K562 (cell line): ENCODE results near the gene NFKBIB. TPM values are rescaled to one million over a fixed set of nuclear protein-coding genes. Genes with fewer than 3 reads are reported as not detected.
A peak's percentile ranks its signal among the peaks of the same experiment; 100 is the strongest.

Source experiments
- ASH1L ChIP-seq: fragments of 450-650 bp; IDR thresholded peaks from 2 replicates; pipeline ENCODE4 v1.6.1; 2018; ENCODE audit warnings: borderline replicate concordance, mild to moderate bottlenecking, low read depth; ENCODE audit not compliant: partially characterized antibody
- ATF1 ChIP-seq, 2 experiments: fragments of 450-650 bp in 1 of 2; IDR thresholded peaks; 2 replicates each; pipeline ENCODE4 v1.6.1; 2016; ENCODE audit warnings: missing compliant biosample characterization in 1 of 2, missing genetic modification characterization in 1 of 2
- CHD2 ChIP-seq: IDR thresholded peaks from 2 replicates; pipeline ENCODE4 v1.6.1; 2011; ENCODE audit warnings: low read depth, low read length
- CREBBP ChIP-seq: IDR thresholded peaks from one replicate; pipeline ENCODE4 v1.6.1; 2012; ENCODE audit warnings: low read depth, mild to moderate bottlenecking, control low read depth, inconsistent platforms, low read length
- CREM ChIP-seq: IDR thresholded peaks from 2 replicates; pipeline ENCODE4 v1.6.1; 2014; ENCODE audit warnings: antibody characterized with exemption, low read depth
- EGR1 ChIP-seq: fragments of 450-650 bp; conservative IDR thresholded peaks from 2 replicates; pipeline ENCODE4 v1.6.1; 2017; ENCODE audit warnings: mild to moderate bottlenecking
- GTF2F1 ChIP-seq: IDR thresholded peaks from 2 replicates; pipeline ENCODE4 v1.6.1; 2011; ENCODE audit warnings: low read depth, low read length, improper control_type of control experiment
- HDAC2 ChIP-seq: fragments of 450-650 bp; IDR thresholded peaks from 2 replicates; pipeline ENCODE4 v1.6.1; 2016; ENCODE audit warnings: mild to moderate bottlenecking
- HSF4 ChIP-seq: fragments of 250-450 bp; sonication (Bioruptor Pico); IDR thresholded peaks from 2 replicates; pipeline ENCODE4 v2.1.2; 2022; ENCODE audit warnings: mild to moderate bottlenecking, moderate library complexity, borderline replicate concordance
- MBD2 ChIP-seq: sonication (generic); IDR thresholded peaks from 2 replicates; pipeline ENCODE4 v1.6.1; 2016; ENCODE audit warnings: low read depth, borderline replicate concordance
- MEIS2 ChIP-seq: fragments of 450-650 bp; IDR thresholded peaks from 2 replicates; pipeline ENCODE4 v1.6.1; 2014; ENCODE audit warnings: mild to moderate bottlenecking; ENCODE audit not compliant: partially characterized antibody
- MXI1 ChIP-seq: IDR thresholded peaks from 2 replicates; pipeline ENCODE4 v1.6.1; 2011; ENCODE audit warnings: low read depth, mild to moderate bottlenecking, improper control_type of control experiment, low read length
- NCOA1 ChIP-seq: fragments of 450-650 bp; IDR thresholded peaks from 2 replicates; pipeline ENCODE4 v1.6.1; 2016; ENCODE audit warnings: low read depth
- NR1H2 ChIP-seq: sonication (generic); formaldehyde crosslinking; IDR thresholded peaks from 2 replicates; pipeline ENCODE4 v1.4.0; 2020; ENCODE audit warnings: mild to moderate bottlenecking, missing genetic modification reagents
- POLR2G ChIP-seq: fragments of 200-400 bp; formaldehyde crosslinking; IDR thresholded peaks from 2 replicates; pipeline ENCODE4 v1.6.1; 2017; ENCODE audit warnings: low read depth, mild to moderate bottlenecking, antibody characterized with exemption, low read length, moderate library complexity
- RBBP5 ChIP-seq: fragments of 200-600 bp; sonication (generic); IDR thresholded peaks from 2 replicates; pipeline ENCODE4 v1.6.1; 2012; ENCODE audit warnings: borderline replicate concordance, mild to moderate bottlenecking, low read length, control low read depth, inconsistent platforms; ENCODE audit not compliant: insufficient read depth, poor library complexity, severe bottlenecking
- SP1 ChIP-seq: sonication (generic); formaldehyde crosslinking; IDR thresholded peaks from 2 replicates; pipeline ENCODE4 v1.8.1; 2022; ENCODE audit warnings: mild to moderate bottlenecking, missing genetic modification reagents
- SREBF1 ChIP-seq: fragments of 150-350 bp; IDR thresholded peaks from 2 replicates; pipeline ENCODE4 v1.6.1; 2014; ENCODE audit warnings: antibody characterized with exemption, low read depth, low read length, borderline replicate concordance
- ZEB2 ChIP-seq: fragments of 450-650 bp; IDR thresholded peaks from 2 replicates; pipeline ENCODE4 v1.6.1; 2016
- ZNF165 ChIP-seq: fragments of 250-450 bp; sonication (Bioruptor Pico); IDR thresholded peaks from 2 replicates; pipeline ENCODE4 v1.4.0; 2020; ENCODE audit warnings: borderline replicate concordance
- polyA plus RNA-seq, 8 experiments: library from polyadenylated mRNA; depleted of rRNA in 4 of 8; stranded (reverse) in 5 of 8; unstranded in 3 of 8; fragments of >200 nt; fragmentation: Nextera tagmentation in 2 of 8; fragmentation: Illumina TruSeq in 1 of 8; extraction: Ambion mirVana in 2 of 8; extraction: Trizol in 1 of 8; gene quantifications; 2 replicates each; pipeline versions ENCODE4 v1.2.1 to v1.2.3, GENCODE V29; 2011 to 2014; ENCODE audit warnings: inconsistent platforms in 1 of 8, missing spikeins in 1 of 8
- total RNA-seq, 7 experiments: library from RNA; depleted of rRNA in 6 of 7; stranded (reverse); fragments of >200 nt in 6 of 7; fragmentation: Illumina TruSeq in 2 of 7; extraction: Trizol in 2 of 7; gene quantifications; 2 replicates each; pipeline versions ENCODE4 v1.2.1 to v1.2.3, GENCODE V29; 2011 to 2021; ENCODE audit warnings: low replicate concordance in 1 of 7
- TF ChIP-seq, protein P1 (sequence below): fragments of 250-450 bp; sonication (Bioruptor Pico); IDR thresholded peaks from 2 replicates; pipeline ENCODE4 v1.4.0; 2020; ENCODE audit warnings: borderline replicate concordance
- TF ChIP-seq, protein P2 (sequence below): fragments of 250-450 bp; sonication (Bioruptor Pico); IDR thresholded peaks from 2 replicates; pipeline ENCODE4 v1.4.0; 2020
- TF ChIP-seq, protein P3 (sequence below): sonication (generic); formaldehyde crosslinking; IDR thresholded peaks from 2 replicates; pipeline ENCODE4 v1.4.0; 2020; ENCODE audit warnings: mild to moderate bottlenecking, missing genetic modification reagents
- TF ChIP-seq, protein P4 (sequence below): fragments of 450-650 bp; conservative IDR thresholded peaks from 2 replicates; pipeline ENCODE4 v1.6.1; 2016; ENCODE audit warnings: missing genetic modification characterization, low read depth, mild to moderate bottlenecking, missing compliant biosample characterization, moderate library complexity

The NFKBIB gene
- total and polyA plus RNA-seq, 9 of the 15 experiments (the other 6 are each of a cell fraction or from before 2014, with no cell fraction given) = 1.5 to 44.9 (median 10.4) TPM

DNA sequence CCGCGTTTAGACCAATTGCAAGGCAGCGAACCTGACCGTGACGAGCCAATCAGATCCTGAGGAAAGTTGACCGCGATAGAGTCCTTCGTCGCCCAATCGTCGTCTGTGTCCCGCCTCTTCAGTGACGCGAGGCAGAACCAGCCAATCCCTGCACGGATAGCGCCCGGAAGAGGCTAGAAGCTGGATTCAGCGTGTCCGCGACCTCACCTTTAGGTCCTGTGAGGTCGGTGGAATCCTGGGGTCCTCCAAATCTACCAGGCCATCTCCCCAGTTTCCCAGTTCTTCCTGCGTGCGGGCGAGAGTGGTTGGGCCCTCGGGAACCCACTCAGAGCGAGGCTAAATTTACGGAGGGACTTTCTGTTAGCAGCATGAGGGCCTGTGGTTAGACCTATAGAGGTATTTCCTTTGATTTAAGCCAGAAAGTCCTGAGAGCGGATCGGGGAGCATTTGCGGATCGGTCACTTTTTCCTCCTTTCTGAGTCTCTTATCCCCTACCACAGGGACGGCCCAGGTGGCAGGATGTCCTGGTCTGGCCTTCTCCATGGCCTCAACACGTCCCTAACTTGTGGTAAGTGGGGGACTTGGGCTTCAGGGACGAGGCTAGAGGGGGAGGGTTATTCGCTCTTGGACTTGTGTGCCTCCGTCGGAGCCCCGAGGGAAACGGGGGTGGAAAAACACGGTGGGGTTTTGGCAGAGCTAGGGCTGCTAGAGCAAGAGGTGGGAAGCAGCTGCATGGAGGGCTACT lies 31.2 kb downstream of the NFKBIB start, which contains the start of gene MRPS12 (continued):
- TF ChIP-seq NCOA1 (no peak), HDAC2 (peak; percentile 53; the same call in 1 of the 2 replicates), CHD2 (peak; percentile 72), CREBBP (no peak), ZEB2 (no peak), SP1 (peak; percentile 80), ATF1 (CRISPR knock-in tag; IDR thresholded peaks at IDR 0.05) (peak; percentile 50; the same call in 1 of the 2 replicates), ATF1 (tag; IDR thresholded peaks at IDR 0.05) (peak; percentile 97), ZNF165 (CRISPR knock-in tag) (no peak), MEIS2 (no peak), EGR1 (no peak), MBD2 (peak; percentile 95), HSF4 (CRISPR knock-in tag) (no peak), POLR2G (peak; percentile 79), GTF2F1 (0 out of 2 replicates have a peak, but pooled peaks have one; percentile 69), ASH1L (peak; percentile 89), NR1H2 (0 out of 2 replicates have a peak, but pooled peaks have one; percentile 48), CREM (peak; percentile 94), MXI1 (peak; percentile 34; the same call in 1 of the 2 replicates), RBBP5 (peak; percentile 8), SREBF1 (no peak)
- TF ChIP-seq, protein P1, sequence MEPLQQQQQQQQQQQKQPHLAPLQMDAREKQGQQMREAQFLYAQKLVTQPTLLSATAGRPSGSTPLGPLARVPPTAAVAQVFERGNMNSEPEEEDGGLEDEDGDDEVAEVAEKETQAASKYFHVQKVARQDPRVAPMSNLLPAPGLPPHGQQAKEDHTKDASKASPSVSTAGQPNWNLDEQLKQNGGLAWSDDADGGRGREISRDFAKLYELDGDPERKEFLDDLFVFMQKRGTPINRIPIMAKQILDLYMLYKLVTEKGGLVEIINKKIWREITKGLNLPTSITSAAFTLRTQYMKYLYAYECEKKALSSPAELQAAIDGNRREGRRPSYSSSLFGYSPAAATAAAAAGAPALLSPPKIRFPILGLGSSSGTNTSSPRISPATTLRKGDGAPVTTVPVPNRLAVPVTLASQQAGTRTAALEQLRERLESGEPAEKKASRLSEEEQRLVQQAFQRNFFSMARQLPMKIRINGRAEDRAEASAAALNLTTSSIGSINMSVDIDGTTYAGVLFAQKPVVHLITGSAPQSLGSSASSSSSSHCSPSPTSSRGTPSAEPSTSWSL (CRISPR knock-in tag) = no peak
- TF ChIP-seq, protein P2, sequence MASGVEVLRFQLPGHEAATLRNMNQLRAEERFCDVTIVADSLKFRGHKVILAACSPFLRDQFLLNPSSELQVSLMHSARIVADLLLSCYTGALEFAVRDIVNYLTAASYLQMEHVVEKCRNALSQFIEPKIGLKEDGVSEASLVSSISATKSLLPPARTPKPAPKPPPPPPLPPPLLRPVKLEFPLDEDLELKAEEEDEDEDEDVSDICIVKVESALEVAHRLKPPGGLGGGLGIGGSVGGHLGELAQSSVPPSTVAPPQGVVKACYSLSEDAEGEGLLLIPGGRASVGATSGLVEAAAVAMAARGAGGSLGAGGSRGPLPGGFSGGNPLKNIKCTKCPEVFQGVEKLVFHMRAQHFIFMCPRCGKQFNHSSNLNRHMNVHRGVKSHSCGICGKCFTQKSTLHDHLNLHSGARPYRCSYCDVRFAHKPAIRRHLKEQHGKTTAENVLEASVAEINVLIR (CRISPR knock-in tag) = peak; percentile 65
- TF ChIP-seq, protein P3, sequence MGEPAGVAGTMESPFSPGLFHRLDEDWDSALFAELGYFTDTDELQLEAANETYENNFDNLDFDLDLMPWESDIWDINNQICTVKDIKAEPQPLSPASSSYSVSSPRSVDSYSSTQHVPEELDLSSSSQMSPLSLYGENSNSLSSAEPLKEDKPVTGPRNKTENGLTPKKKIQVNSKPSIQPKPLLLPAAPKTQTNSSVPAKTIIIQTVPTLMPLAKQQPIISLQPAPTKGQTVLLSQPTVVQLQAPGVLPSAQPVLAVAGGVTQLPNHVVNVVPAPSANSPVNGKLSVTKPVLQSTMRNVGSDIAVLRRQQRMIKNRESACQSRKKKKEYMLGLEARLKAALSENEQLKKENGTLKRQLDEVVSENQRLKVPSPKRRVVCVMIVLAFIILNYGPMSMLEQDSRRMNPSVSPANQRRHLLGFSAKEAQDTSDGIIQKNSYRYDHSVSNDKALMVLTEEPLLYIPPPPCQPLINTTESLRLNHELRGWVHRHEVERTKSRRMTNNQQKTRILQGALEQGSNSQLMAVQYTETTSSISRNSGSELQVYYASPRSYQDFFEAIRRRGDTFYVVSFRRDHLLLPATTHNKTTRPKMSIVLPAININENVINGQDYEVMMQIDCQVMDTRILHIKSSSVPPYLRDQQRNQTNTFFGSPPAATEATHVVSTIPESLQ (CRISPR knock-in tag) = no peak
- TF ChIP-seq, protein P4, sequence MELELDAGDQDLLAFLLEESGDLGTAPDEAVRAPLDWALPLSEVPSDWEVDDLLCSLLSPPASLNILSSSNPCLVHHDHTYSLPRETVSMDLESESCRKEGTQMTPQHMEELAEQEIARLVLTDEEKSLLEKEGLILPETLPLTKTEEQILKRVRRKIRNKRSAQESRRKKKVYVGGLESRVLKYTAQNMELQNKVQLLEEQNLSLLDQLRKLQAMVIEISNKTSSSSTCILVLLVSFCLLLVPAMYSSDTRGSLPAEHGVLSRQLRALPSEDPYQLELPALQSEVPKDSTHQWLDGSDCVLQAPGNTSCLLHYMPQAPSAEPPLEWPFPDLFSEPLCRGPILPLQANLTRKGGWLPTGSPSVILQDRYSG (tag) = no peak
